Keratinocyte (primary cell): ENCODE measurements around the gene STK35. TPM values are rescaled to one million over a fixed set of nuclear protein-coding genes. Genes with fewer than 3 reads are reported as not detected.

Experiments used
- DNase-seq: peaks from one replicate; pipeline ENCODE4 v3.0.0-alpha.2; 2011; ENCODE audit warnings: low read depth, missing footprints, low spot score
- FAIRE-seq: peaks from 2 replicates; lab custom pipeline; 2011; peaks lifted over from hg19 to GRCh38; lab: Jason Lieb, UNC
- H2AFZ ChIP-seq: 2 replicates; pipeline ENCODE4 v1.6.0; 2012; ENCODE audit warnings: low read length, control low read depth, inconsistent platforms; ENCODE audit not compliant: control insufficient read depth
- H3K27ac ChIP-seq: 2 replicates; pipeline ENCODE4 v1.5.1; 2011; ENCODE audit warnings: low read length; ENCODE audit not compliant: control insufficient read depth, insufficient read depth
- H3K27me3 ChIP-seq: 3 replicates; pipeline ENCODE4 v1.6.0; 2011; ENCODE audit warnings: low read length; ENCODE audit not compliant: control insufficient read depth, insufficient read depth; ENCODE audit errors: extremely low read depth
- H3K36me3 ChIP-seq, 2 experiments: 2 replicates in 1 of 2; 3 replicates in 1 of 2; pipeline ENCODE4 v1.5.1; 2011; ENCODE audit warnings: low read length in 2 of 2, mild to moderate bottlenecking in 1 of 2; ENCODE audit not compliant: control insufficient read depth in 2 of 2, insufficient read depth in 2 of 2; ENCODE audit errors: extremely low read depth in 1 of 2
- H3K4me1 ChIP-seq: 3 replicates; pipeline ENCODE4 v1.5.1; 2011; ENCODE audit warnings: low read length; ENCODE audit not compliant: control insufficient read depth, insufficient read depth; ENCODE audit errors: extremely low read depth
- H3K4me2 ChIP-seq: 3 replicates; pipeline ENCODE4 v1.6.0; 2011; ENCODE audit warnings: low read depth, low read length; ENCODE audit not compliant: control insufficient read depth, insufficient read depth; ENCODE audit errors: extremely low read depth
- H3K4me3 ChIP-seq, 3 experiments: fragments of 200-600 bp in 1 of 3; sonication (generic) in 1 of 3; 2 replicates in 2 of 3; 3 replicates in 1 of 3; pipeline ENCODE4 v1.5.1; 2011 to 2016; ENCODE audit warnings: low read length in 3 of 3, mild to moderate bottlenecking in 3 of 3, control low read depth in 2 of 3, inconsistent platforms in 1 of 3, low read depth in 1 of 3, mixed read lengths in 1 of 3, mixed run types in 1 of 3, moderate library complexity in 1 of 3; ENCODE audit not compliant: control insufficient read depth in 2 of 3, insufficient read depth in 2 of 3; ENCODE audit errors: extremely low read depth in 1 of 3
- H3K79me2 ChIP-seq: 2 replicates; pipeline ENCODE4 v1.6.0; 2012; ENCODE audit warnings: low read length; ENCODE audit not compliant: control insufficient read depth, insufficient read depth
- H3K9ac ChIP-seq: 3 replicates; pipeline ENCODE4 v1.6.0; 2011; ENCODE audit warnings: low read length; ENCODE audit not compliant: control insufficient read depth, insufficient read depth; ENCODE audit errors: extremely low read depth
- H3K9me1 ChIP-seq: 3 replicates; pipeline ENCODE4 v1.6.0; 2011; ENCODE audit warnings: low read length; ENCODE audit not compliant: control insufficient read depth, insufficient read depth; ENCODE audit errors: extremely low read depth
- H3K9me3 ChIP-seq: 2 replicates; pipeline ENCODE4 v1.5.1; 2012; ENCODE audit warnings: low read depth, low read length; ENCODE audit not compliant: control insufficient read depth
- H4K20me1 ChIP-seq: 3 replicates; pipeline ENCODE4 v1.6.0; 2011; ENCODE audit warnings: low read length; ENCODE audit not compliant: control insufficient read depth, insufficient read depth; ENCODE audit errors: extremely low read depth
- CTCF ChIP-seq, 3 experiments: IDR thresholded peaks in 1 of 3; conservative IDR thresholded peaks in 1 of 3; optimal IDR thresholded peaks in 1 of 3; 2 replicates in 2 of 3; 3 replicates in 1 of 3; pipeline versions ENCODE3 to v1.5.1; 2011; ENCODE audit warnings: low read length in 3 of 3, mild to moderate bottlenecking in 3 of 3, moderate library complexity in 2 of 3, control low read depth in 1 of 3, inconsistent platforms in 1 of 3; ENCODE audit not compliant: insufficient read depth in 2 of 3; ENCODE audit errors: extremely low read depth in 1 of 3
- EZH2 ChIP-seq: IDR thresholded peaks from one replicate; pipeline ENCODE4 v1.6.1; 2012; ENCODE audit warnings: inconsistent platforms, mild to moderate bottlenecking, low read length, moderate library complexity
- dilution Hi-C: fragments of 300-500 bp; cut with MboI; formaldehyde crosslinking; loops from one replicate; pipeline ENCODE4 v1.7.0; 2020; ENCODE audit warnings: low sequenced_read_pairs; ENCODE audit not compliant: extremely low pct_ligation_motif_present
- polyA plus RNA-seq, 5 experiments: library from polyadenylated mRNA; depleted of rRNA in 3 of 5; stranded (reverse) in 3 of 5; stranded (forward) in 1 of 5; unstranded in 1 of 5; fragments of >200 nt; gene quantifications; 1 replicate in 1 of 5; 2 replicates in 3 of 5; 3 replicates in 1 of 5; pipeline versions ENCODE4 v1.2.1 to v1.2.3, GENCODE V29; 2011 to 2012; ENCODE audit warnings: missing spikeins in 2 of 5, low read depth in 1 of 5, low replicate concordance in 1 of 5

STK35 gene
- polyA plus RNA-seq, 1 donor (not counting 4 experiments of a cell fraction or from before 2014, with no cell fraction given) = 6.5 TPM

GRCh38 chr20:2122936-2123335, 21.3 kb downstream of the STK35 start:
- Histone ChIP-seq H4K20me1 (no peaks in the 10 kb centered on the region), H3K9ac (no peak overlapping the region), H3K4me2 (no peak overlapping the region), H3K4me3 (no peak overlapping the region), H3K9me3 (no peaks in the 10 kb centered on the region), H3K4me1 (peaks cover 5% of the 10 kb centered on the region), H3K9me1 (no peaks in the 10 kb centered on the region), H3K36me3 (peaks cover under 1 to 5% of the 10 kb centered on the region in 2 experiments), H3K79me2 (peaks cover 91% of the 10 kb centered on the region), H3K27ac (no peak overlapping the region), H2AFZ (no peak overlapping the region), H3K27me3 (no peaks in the 10 kb centered on the region)
- dilution Hi-C loops = no loop called here
- no peak for DNase-seq
- TF ChIP-seq CTCF (optimal IDR thresholded peaks at IDR 0.05 in 1 of 3, IDR thresholded peaks at IDR 0.05 in 1 of 3, conservative IDR thresholded peaks at IDR 0.05 in 1 of 3; ENCODE audit: extremely low read depth in 1 of 3, insufficient read depth in 2 of 3, low read length in 3 of 3) (no peak), EZH2 (no peak)
- no peak for FAIRE-seq

GRCh38 chr20:2123720-2124119, 22.1 kb downstream of the STK35 start:
- Histone ChIP-seq H3K79me2 (peaks cover 95% of the 10 kb centered on the region), H3K27me3 (no peaks in the 10 kb centered on the region), H3K9me1 (no peaks in the 10 kb centered on the region), H4K20me1 (no peaks in the 10 kb centered on the region), H3K36me3 (peaks cover 5% of the 10 kb centered on the region in 2 experiments), H2AFZ (no peak overlapping the region), H3K9ac (no peak overlapping the region), H3K9me3 (no peaks in the 10 kb centered on the region), H3K4me3 (no peak overlapping the region), H3K27ac (no peak overlapping the region), H3K4me2 (no peak overlapping the region), H3K4me1 (peaks cover 3% of the 10 kb centered on the region)
- DNase-seq = no peak
- dilution Hi-C loops = no loop called here
- TF ChIP-seq CTCF (optimal IDR thresholded peaks at IDR 0.05 in 1 of 3, IDR thresholded peaks at IDR 0.05 in 1 of 3, conservative IDR thresholded peaks at IDR 0.05 in 1 of 3; ENCODE audit: extremely low read depth in 1 of 3, insufficient read depth in 2 of 3, low read length in 3 of 3) = no peak
- TF ChIP-seq EZH2 = no peak
- FAIRE-seq = no peak
